Stimulated activated CD8-positive, alpha-beta memory T cell treated with anti-CD3 and anti-CD28 coated beads, Interleukin-12 subunit alpha, Interleukin-12 subunit beta, amount 100 ng/mL, for 24 hours (primary cell): ENCODE results near the gene UBE2J1.
"Not testable (repeated sequence)": the region's sequence is repeated elsewhere in the genome, so short reads cannot be mapped to it uniquely, and the experiment has no call there.

ENCODE experiments used
- DNase-seq: peaks from one replicate; pipeline ENCODE4 v3.0.0-alpha.2; 2020; ENCODE audit errors: extremely low read depth

UBE2J1 gene

GRCh38 chr6:89352278-89353117, at the start of gene UBE2J1:
UBE2J1 (minus strand) TSS chr6:89352722; CDS start chr6:89352569, 153 bp downstream.
- DNase-seq, result peak; percentile 30

- DNase-seq, result no peak
These were observed 48.4 kb upstream of the UBE2J1 start for GRCh38 chr6:89400912-89401399.

- no peak for DNase-seq
These were observed 47.5 kb upstream of the UBE2J1 start for GRCh38 chr6:89400050-89400449.

- no peak for DNase-seq
These were observed 46.4 kb upstream of the UBE2J1 start for GRCh38 chr6:89398762-89399525.

GRCh38 chr6:89397884-89398283, 45.4 kb upstream of the UBE2J1 start:
- not testable (repeated sequence) for DNase-seq

GRCh38 chr6:89393659-89394058, 41.1 kb upstream of the UBE2J1 start:
- DNase-seq, result no peak

GRCh38 chr6:89392823-89393222, 40.3 kb upstream of the UBE2J1 start:
- DNase-seq, result no peak

GRCh38 chr6:89388846-89389245, 36.3 kb upstream of the UBE2J1 start:
- DNase-seq, result no peak

- no peak for DNase-seq
These were observed 35.1 kb upstream of the UBE2J1 start for GRCh38 chr6:89387516-89388201.

GRCh38 chr6:89386917-89387491, 34.5 kb upstream of the UBE2J1 start:
- no peak for DNase-seq

GRCh38 chr6:89385846-89386245, 33.3 kb upstream of the UBE2J1 start:
- no peak for DNase-seq

- no peak for DNase-seq
These were observed 32.7 kb upstream of the UBE2J1 start for GRCh38 chr6:89385156-89385667.

- no peak for DNase-seq
These were observed 28.5 kb upstream of the UBE2J1 start for GRCh38 chr6:89381031-89381430.

- no peak for DNase-seq
These were observed 26.8 kb upstream of the UBE2J1 start for GRCh38 chr6:89379281-89379680.

- DNase-seq, result no peak
These were observed 26.1 kb upstream of the UBE2J1 start for GRCh38 chr6:89378628-89379027.

- DNase-seq, result peak; percentile 36
These were observed 23.1 kb upstream of the UBE2J1 start for GRCh38 chr6:89375427-89376267.

GRCh38 chr6:89372506-89372901, 20.0 kb upstream of the UBE2J1 start:
- DNase-seq, result no peak

- DNase-seq, result peak; percentile 43
These were observed 19.5 kb upstream of the UBE2J1 start for GRCh38 chr6:89371849-89372505.

- no peak for DNase-seq
These were observed 16.5 kb upstream of the UBE2J1 start for GRCh38 chr6:89368999-89369398.

GRCh38 chr6:89368107-89368506, 15.6 kb upstream of the UBE2J1 start:
- DNase-seq, result peak; percentile 38
